ENCODE measurements around the gene PDAP1. TPM values are rescaled to one million over a fixed set of nuclear protein-coding genes. Genes with fewer than 3 reads are reported as not detected.

PDAP1 gene
- total RNA-seq, 1 experiment from 2014 or later, result 150 TPM

- Histone ChIP-seq H4K5ac (ENCODE audit: insufficient read length, low read depth, low read length) (no peak within 1 kb of the TSS), H2BK12ac (ENCODE audit: insufficient read length, low read depth, low read length) (no peak within 1 kb of the TSS), H2BK15ac (ENCODE audit: low read depth, low read length) (no peak within 1 kb of the TSS), H3K4me2 (ENCODE audit: insufficient read depth, insufficient read length, low read length) (peak within 1 kb of the TSS; percentile 52), H3K27me3 (ENCODE audit: insufficient read depth, low read length) (no peaks in the 10 kb centered on the region), H3K79me2 (ENCODE audit: insufficient read depth, low read length) (no peaks in the 10 kb centered on the region), H3K9me3 (ENCODE audit: control insufficient read depth, low read depth, low read length) (no peaks in the 10 kb centered on the region), H3K27ac (ENCODE audit: insufficient read length, low read depth, low read length) (no peak within 1 kb of the TSS), H3K18ac (ENCODE audit: insufficient read length, low read depth, low read length) (no peak within 1 kb of the TSS), H4K8ac (replicated peaks; ENCODE audit: insufficient read length, low read depth, low read length) (no peak within 1 kb of the TSS), H2BK120ac (ENCODE audit: low read depth, low read length, poor library complexity, severe bottlenecking) (no peak within 1 kb of the TSS), H3K56ac (ENCODE audit: insufficient read length, low read depth, low read length) (no peak within 1 kb of the TSS), H2BK20ac (ENCODE audit: low read depth, low read length, poor library complexity, severe bottlenecking) (no peak within 1 kb of the TSS), H3K9ac (ENCODE audit: extremely low read depth, insufficient read length, low read length) (no peak within 1 kb of the TSS), H3T11ph (ENCODE audit: low read length) (no peak within 1 kb of the TSS), H3K79me1 (ENCODE audit: insufficient read depth, low read depth, low read length, poor library complexity, severe bottlenecking) (peaks cover 2% of the 10 kb centered on the region), H3K23ac (ENCODE audit: insufficient read length, low read depth, low read length) (no peak within 1 kb of the TSS), H2AFZ (ENCODE audit: low read length) (no peak within 1 kb of the TSS), H3K4me1 (ENCODE audit: insufficient read depth, low read length) (no peaks in the 10 kb centered on the region), H3K4ac (ENCODE audit: low read depth, low read length) (no peak within 1 kb of the TSS), H4K20me1 (ENCODE audit: control insufficient read depth, insufficient read depth, insufficient read length) (no peaks in the 10 kb centered on the region), H3K14ac (ENCODE audit: insufficient read depth, low read length) (no peak within 1 kb of the TSS), H2BK5ac (ENCODE audit: insufficient read length, low read length) (no peak within 1 kb of the TSS), H3K23me2 (ENCODE audit: insufficient read length, low read depth, low read length, poor library complexity, severe bottlenecking) (peaks cover 3% of the 10 kb centered on the region), H2AK5ac (ENCODE audit: insufficient read length, low read length) (no peak within 1 kb of the TSS), H4K91ac (ENCODE audit: insufficient read length, low read depth, low read length) (no peak within 1 kb of the TSS)
- Mint-ChIP-seq H3K9me3 (no peaks in the 10 kb centered on the region), H3K27ac (peak within 1 kb of the TSS in 2 of 3 experiments; percentile 25 to 48; a peak in 2 of 7 replicates), H3K4me1 (peaks cover 5 to 6% of the 10 kb centered on the region in 2 experiments), H3K4me3 (peak within 1 kb of the TSS; percentile 70 to 86), H3K27me3 (ENCODE audit: low read depth) (peaks cover 13% of the 10 kb centered on the region), H3K36me3 (ENCODE audit: insufficient read depth in 1 of 3, low read depth in 3 of 3) (peaks cover 7 to 18% (median 10%) of the 10 kb centered on the region in 3 experiments; a peak in 6 of 7 replicates)
- no CpG with 5 or more reads among the region's 95 CpGs for WGBS (ENCODE audit: extremely low coverage, insufficient read length, low lambda C conversion rate)
- no peak for TF ChIP-seq CTCF (conservative IDR thresholded peaks at IDR 0.05)
- peak; percentile 85 for DNase-seq
Measured at GRCh38 chr7:99374111-99375064, 34.0 kb downstream of the PDAP1 start, which contains the start of gene ARPC1B. Gene ARPC1B, plus strand, starts transcription at chr7:99374730. Its CDS starts 10,985 bp downstream, at chr7:99385715.

Data from H9 (cell line).